Brain microvascular endothelial cell (primary cell): ENCODE data around the gene GJB1.

Experiments used
- DNase-seq: peaks from one replicate; pipeline ENCODE4 v3.0.0-alpha.2; 2020
- H3K27ac ChIP-seq: fragments of 250-450 bp; sonication (Bioruptor Pico); 2 replicates; pipeline ENCODE4 v1.5.1; 2020; ENCODE audit warnings: mild to moderate bottlenecking, moderate library complexity
- H3K27me3 ChIP-seq: fragments of 250-450 bp; sonication (Bioruptor Pico); replicated peaks from 2 replicates; pipeline ENCODE4 v1.5.1; 2020; ENCODE audit warnings: mild to moderate bottlenecking
- H3K36me3 ChIP-seq: fragments of 250-450 bp; sonication (Bioruptor Pico); replicated peaks from 2 replicates; pipeline ENCODE4 v1.5.1; 2020; ENCODE audit warnings: mild to moderate bottlenecking
- H3K4me3 ChIP-seq: 2 replicates; pipeline ENCODE4 v1.5.1; 2011; ENCODE audit warnings: low read depth, mild to moderate bottlenecking, control low read depth, low read length, moderate library complexity
- in situ Hi-C: cut with HindIII; loops from 2 replicates; pipeline ENCODE4 v1.10.0; 2017; ENCODE audit warnings: low sequenced_read_pairs, low pct_ligation_motif_present
- TF ChIP-seq, protein P1 (sequence below): IDR thresholded peaks from 2 replicates; pipeline ENCODE4 v1.5.1; 2011; ENCODE audit warnings: low read depth, mild to moderate bottlenecking, moderate library complexity, low read length, control low read depth, inconsistent platforms; ENCODE audit errors: missing control alignments

The GJB1 gene

DNA sequence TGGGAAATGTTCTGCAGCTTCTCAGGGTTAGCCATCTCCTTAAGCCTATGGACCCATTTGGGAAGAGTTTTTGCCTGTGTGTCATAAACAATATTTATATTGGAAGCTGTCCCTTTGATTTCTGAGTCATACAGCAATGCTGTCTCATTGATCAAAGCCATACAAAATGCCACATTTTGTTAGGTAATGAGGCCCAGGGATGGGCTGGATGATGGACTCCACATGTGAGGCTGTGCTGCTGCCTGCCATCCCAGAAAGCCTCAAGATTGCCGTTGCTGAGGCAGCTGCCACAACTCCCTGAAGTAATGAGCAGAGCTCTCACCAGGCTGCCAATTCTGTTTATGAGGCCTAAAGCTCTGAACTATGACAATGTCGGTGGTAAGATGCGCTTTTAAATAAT, 12.2 kb upstream of the GJB1 start:
- no peaks in the 10 kb centered on the region for H3K27me3 ChIP-seq
- no peak overlapping the region for H3K27ac ChIP-seq
- H3K36me3 ChIP-seq: no peaks in the 10 kb centered on the region
- TF ChIP-seq, protein P1, sequence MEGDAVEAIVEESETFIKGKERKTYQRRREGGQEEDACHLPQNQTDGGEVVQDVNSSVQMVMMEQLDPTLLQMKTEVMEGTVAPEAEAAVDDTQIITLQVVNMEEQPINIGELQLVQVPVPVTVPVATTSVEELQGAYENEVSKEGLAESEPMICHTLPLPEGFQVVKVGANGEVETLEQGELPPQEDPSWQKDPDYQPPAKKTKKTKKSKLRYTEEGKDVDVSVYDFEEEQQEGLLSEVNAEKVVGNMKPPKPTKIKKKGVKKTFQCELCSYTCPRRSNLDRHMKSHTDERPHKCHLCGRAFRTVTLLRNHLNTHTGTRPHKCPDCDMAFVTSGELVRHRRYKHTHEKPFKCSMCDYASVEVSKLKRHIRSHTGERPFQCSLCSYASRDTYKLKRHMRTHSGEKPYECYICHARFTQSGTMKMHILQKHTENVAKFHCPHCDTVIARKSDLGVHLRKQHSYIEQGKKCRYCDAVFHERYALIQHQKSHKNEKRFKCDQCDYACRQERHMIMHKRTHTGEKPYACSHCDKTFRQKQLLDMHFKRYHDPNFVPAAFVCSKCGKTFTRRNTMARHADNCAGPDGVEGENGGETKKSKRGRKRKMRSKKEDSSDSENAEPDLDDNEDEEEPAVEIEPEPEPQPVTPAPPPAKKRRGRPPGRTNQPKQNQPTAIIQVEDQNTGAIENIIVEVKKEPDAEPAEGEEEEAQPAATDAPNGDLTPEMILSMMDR: no peak
- in situ Hi-C loops: no loop called here
- H3K4me3 ChIP-seq: no peak overlapping the region
- no peak for DNase-seq

GRCh38 chrX:71212536-71212935, 10.5 kb upstream of the GJB1 start:
- Histone ChIP-seq H3K27me3 (no peaks in the 10 kb centered on the region), H3K4me3 (no peak overlapping the region), H3K36me3 (no peaks in the 10 kb centered on the region), H3K27ac (no peak overlapping the region)
- no peak for DNase-seq
- in situ Hi-C loops: no loop called here
- TF ChIP-seq, protein P1: no peak

DNA sequence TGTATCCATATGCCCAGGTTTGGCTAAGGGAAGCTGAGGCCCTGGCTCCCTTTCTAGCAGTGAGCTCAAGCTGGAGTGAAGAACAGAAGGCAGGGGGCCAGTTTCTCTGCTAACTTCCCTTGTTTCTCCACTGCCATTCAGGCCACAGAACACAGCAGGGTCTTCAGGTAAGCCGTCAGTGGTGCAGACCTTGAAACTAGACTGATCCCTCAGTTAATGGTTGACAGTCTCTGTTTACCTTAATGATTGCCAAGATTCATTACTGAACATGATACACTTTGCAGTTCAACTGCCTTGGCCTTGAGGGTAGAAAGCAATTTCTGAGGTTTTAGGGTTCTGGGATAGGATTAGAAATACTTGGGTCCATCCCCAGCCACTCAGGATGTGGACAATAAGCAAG, 8.9 kb upstream of the GJB1 start:
- in situ Hi-C loops: no loop called here
- H3K36me3 ChIP-seq: no peaks in the 10 kb centered on the region
- TF ChIP-seq, protein P1: no peak
- no peaks in the 10 kb centered on the region for H3K27me3 ChIP-seq
- DNase-seq: no peak
- H3K4me3 ChIP-seq: no peak overlapping the region
- no peak overlapping the region for H3K27ac ChIP-seq

GRCh38 chrX:71214604-71215337, 8.3 kb upstream of the GJB1 start:
- Histone ChIP-seq H3K4me3 (no peak overlapping the region), H3K27me3 (no peaks in the 10 kb centered on the region), H3K36me3 (no peaks in the 10 kb centered on the region), H3K27ac (no peak overlapping the region)
- DNase-seq: no peak
- TF ChIP-seq, protein P1: no peak
- in situ Hi-C loops: no loop called here

DNA sequence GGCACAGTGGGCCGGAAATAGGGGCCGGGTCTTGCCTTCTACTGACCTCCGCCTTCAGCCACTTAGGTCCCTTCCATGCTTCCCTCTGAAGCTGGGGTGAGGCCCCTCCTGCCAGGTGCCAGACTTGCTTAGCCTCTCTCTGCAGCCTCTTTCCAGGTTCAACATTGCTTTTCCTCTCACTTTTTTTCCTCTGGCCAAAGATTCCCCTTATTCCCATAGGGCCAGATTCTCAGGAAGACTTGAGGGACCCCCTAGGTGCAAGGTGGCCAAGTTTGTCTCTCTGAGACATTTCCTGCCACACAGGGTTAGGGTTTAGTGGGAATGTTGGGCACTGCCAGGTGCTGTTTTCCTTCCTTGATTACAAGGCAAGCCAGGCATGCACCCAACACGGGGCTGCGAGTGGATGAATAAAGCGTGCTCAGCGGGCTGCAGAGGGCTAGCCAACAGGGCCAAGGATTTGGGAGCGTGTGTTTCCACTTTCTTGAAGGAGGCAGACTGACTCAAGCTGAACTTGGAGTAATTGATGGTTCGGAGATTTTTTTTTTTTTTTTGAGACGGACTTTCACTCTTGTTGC, 7.6 kb upstream of the GJB1 start:
- Histone ChIP-seq H3K4me3 (no peak overlapping the region), H3K36me3 (no peaks in the 10 kb centered on the region), H3K27me3 (no peaks in the 10 kb centered on the region), H3K27ac (no peak overlapping the region)
- no peak for DNase-seq
- in situ Hi-C loops: no loop called here
- TF ChIP-seq, protein P1: no peak

DNA sequence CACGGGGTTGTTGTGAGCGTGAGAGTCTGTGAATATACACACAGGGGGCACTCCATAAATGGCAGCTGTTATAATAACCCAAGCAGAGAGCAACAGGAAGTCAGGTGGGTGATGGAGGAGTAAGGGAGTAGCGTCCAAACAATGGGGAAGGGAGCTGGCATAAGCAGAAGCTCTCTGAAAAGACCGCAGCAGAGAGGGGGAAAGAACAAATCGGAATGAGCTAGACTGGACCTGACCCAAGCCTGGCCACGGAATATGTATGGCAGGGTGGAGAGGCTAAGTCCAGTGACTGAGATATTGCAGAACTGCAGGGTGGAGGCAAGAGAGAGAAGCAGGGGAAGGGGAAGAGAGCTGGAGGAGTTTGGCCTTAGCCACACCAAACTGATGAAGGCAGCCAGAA, 6.5 kb upstream of the GJB1 start:
- Histone ChIP-seq H3K27me3 (no peaks in the 10 kb centered on the region), H3K36me3 (no peaks in the 10 kb centered on the region), H3K4me3 (no peak overlapping the region), H3K27ac (no peak overlapping the region)
- DNase-seq: no peak
- in situ Hi-C loops: no loop called here
- TF ChIP-seq, protein P1: no peak
